Hepatocyte (in vitro differentiated cells): ENCODE measurements around the gene IGDCC3.

Experiments used
- EZH2 ChIP-seq: fragments of 200-600 bp; sonication (generic); IDR thresholded peaks from 2 replicates; pipeline ENCODE4 v1.6.1; 2016; ENCODE audit warnings: antibody characterized with exemption, mild to moderate bottlenecking, borderline replicate concordance
- TF ChIP-seq, protein P1 (sequence below): fragments of 200-600 bp; sonication (generic); IDR thresholded peaks from 2 replicates; pipeline ENCODE4 v1.5.1; 2016; ENCODE audit warnings: antibody characterized with exemption, mild to moderate bottlenecking; ENCODE audit not compliant: poor library complexity

DNA sequence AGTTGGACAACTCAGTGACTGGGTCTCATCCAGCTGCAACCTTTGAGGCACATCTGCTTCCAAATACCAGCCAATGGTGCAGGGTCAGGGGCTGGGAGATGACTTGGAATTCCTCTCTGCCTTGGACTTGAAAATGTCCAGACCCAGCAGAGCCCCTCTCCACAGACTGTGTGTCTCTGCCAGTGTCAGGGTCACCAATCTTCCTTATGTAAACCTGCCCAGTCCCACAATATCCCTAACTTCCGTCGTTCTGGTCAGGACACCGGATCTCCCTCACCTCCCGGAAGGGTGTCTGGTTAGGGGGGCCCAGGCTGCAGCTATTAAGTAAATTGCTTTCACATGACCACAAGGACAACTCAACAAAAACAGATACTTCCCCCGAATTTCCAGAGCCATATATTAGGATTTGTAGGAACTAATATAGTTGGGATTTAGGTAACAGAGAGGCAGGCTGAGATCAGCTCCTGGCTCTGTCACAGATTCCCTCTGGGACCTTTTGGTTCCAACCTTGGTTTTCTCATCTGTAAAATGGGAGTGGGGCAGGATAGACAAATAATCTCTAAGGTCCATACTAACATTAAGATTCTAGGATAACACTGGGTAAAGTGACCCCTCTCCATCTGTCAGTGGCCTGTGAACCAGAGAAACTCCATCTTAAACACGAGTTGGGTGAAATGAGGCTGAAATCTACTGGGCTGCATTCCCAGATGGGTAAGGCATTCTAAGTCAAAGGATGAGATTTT is 30.8 kb downstream of the IGDCC3 start:
- TF ChIP-seq, protein P1, sequence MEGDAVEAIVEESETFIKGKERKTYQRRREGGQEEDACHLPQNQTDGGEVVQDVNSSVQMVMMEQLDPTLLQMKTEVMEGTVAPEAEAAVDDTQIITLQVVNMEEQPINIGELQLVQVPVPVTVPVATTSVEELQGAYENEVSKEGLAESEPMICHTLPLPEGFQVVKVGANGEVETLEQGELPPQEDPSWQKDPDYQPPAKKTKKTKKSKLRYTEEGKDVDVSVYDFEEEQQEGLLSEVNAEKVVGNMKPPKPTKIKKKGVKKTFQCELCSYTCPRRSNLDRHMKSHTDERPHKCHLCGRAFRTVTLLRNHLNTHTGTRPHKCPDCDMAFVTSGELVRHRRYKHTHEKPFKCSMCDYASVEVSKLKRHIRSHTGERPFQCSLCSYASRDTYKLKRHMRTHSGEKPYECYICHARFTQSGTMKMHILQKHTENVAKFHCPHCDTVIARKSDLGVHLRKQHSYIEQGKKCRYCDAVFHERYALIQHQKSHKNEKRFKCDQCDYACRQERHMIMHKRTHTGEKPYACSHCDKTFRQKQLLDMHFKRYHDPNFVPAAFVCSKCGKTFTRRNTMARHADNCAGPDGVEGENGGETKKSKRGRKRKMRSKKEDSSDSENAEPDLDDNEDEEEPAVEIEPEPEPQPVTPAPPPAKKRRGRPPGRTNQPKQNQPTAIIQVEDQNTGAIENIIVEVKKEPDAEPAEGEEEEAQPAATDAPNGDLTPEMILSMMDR, result no peak
- no peak for TF ChIP-seq EZH2
